Posterior cingulate gyrus (tissue), 11 donors: ENCODE measurements around the gene MALAT1.

Experiments
- DNase-seq, 10 donors: peaks; one replicate each; pipeline versions ENCODE4 v3.0.0 to v3.0.0-alpha.2; 2020 to 2021; ENCODE audit warnings: mixed read lengths in 3 of 10
- intact Hi-C: fragments of 100-400 bp; cut with DNase I; formaldehyde crosslinking; loops from one replicate; pipeline ENCODE4 v1.15.1; 2023

Gene MALAT1

DNA sequence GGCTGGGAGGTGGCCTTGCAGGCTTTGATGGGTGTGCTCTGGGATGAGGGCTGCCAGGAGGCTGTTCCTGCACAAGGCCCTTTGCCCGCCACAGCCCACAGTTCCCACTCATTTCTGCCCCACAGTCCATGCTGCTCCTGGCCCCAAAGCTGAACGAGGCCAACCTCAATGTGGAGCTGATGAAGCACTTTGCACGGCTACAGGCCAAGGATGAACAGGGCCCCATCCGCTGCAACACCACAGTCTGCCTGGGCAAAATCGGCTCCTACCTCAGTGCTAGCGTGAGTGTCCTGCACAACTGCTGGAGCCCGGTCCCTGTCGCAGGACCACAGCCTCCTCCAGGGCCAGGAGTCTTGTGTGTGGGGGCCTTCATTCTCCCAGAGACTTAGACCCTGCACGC lies 36.3 kb downstream of the MALAT1 start:
- DNase-seq: no peak
- intact Hi-C loops: no loop called here

DNA sequence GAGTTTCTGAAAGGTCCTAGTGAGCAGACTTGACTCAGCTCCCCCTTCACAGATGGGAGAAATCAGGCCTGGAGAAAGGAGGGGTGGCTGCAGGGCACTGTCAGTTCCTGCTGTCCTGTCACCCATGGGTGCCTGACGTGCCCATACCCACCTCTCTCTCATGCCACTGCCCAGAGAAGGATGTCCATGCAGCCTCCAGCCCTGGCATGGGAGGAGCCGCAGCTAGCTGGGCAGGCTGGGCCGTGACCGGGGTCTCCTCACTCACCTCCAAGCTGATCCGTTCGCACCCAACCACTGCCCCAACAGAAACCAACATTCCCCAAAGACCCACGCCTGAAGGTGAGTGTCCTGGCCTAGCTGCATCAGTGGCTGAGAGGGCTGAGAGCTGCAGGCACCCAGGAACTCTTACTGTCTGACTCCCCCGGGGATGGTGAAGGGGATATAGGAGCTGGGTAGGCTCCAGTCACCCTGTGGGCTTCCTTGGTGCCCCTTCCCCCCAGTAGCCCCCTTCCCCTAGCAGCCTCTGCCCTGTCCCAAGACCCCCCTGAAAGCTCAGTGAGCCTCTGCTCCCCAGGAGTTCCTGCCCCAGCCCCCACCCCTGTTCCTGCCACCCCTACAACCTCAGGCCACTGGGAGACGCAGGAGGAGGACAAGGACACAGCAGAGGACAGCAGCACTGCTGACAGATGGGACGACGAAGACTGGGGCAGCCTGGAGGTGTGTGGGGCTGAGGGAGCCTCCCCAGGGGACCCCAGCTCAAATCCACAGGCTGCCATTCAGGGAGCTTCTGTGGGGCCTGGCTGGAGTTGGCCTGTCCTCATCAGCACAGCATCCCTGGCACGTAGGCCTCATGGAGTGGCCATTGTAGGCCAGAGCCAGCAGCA lies 37.8 kb downstream of the MALAT1 start:
- intact Hi-C loops: no loop called here

DNA sequence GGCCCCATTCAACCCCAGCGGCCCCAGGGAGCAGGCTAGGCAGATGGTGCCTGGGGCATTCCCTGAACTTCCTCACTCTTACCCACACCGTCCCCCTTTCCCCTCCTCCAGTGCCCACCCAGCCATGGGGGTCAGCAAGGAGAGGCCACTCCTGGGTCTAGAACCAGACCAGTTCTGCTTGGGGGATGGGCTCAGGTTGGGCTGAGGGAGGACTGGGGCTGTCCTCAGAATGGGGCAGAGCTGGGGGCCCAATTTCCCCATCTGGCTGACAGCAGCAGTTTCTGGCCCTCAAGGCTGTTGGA lies 38.4 kb downstream of the MALAT1 start:
- DNase-seq: no peak
- intact Hi-C loops: no loop called here

More for the DNA sequence above, 37.8 kb downstream of the MALAT1 start:
- no peak for DNase-seq

GRCh38 chr11:65537620-65538231 lies 38.9 kb downstream of the MALAT1 start:
- intact Hi-C loops: no loop called here
- no peak for DNase-seq

GRCh38 chr11:65538232-65538914 lies 39.5 kb downstream of the MALAT1 start:
- no peak for DNase-seq
- intact Hi-C loops: no loop called here

- intact Hi-C loops: no loop called here
- peak in 1 of 10 donors; percentile 90 for DNase-seq
Observed at GRCh38 chr11:65538915-65539743, 40.3 kb downstream of the MALAT1 start.

GRCh38 chr11:65539744-65540289 lies 41.0 kb downstream of the MALAT1 start:
- intact Hi-C loops: loop anchor here (1.0 kb wide), 2 partner anchors 30 to 54 kb away; partner anchors contain the start of gene ZNRD2
- DNase-seq: peak in 1 of 10 donors; percentile 89

- peak; percentile 82 to 99 (median 90) for DNase-seq
- intact Hi-C loops: loop anchor here (1.0 kb wide), 2 partner anchors 30 to 54 kb away; partner anchors contain the start of gene ZNRD2
Observed at GRCh38 chr11:65540290-65541092, 41.6 kb downstream of the MALAT1 start.

DNA sequence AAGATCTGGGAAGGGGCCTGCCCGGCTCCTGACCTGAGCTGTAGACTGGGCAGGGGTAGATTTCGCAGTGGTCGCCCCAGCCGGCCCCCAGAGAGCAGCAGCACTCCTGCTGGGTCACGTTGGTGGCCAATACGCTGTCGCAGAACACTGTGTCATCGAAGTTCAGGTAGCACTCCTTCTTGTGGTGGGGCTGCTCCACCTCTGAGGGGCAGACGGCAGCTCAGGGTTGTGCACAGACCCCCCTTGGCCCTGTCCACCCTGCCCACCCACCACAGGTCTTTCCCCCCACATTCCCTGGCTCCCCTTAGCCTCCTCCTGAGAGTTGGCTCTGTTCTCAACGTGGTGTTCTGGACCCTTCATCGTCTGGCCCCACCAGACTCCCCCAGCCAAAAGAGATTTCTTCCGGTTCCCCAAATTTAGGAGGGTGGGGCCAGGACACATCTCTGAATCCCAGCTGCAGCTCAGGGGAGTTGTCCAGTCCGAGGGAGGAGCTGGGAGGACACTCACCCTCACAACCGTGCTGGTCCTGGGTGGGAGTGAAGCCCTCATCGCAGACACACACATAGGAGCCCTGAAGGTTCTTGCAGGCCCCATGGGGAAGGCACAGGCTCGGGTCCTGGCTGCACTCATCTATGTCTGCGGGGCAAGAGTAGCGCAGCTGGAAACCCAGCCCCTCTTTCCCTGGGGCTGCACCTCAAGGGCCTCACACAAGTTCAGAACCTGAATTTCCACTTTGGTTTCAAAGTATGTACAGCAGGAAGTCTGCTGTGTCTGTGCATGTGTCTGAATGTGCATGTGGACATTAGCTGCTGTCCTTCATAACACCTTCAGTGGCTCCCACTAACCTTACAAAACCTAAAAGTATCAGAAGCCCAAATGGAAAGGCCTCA lies 42.5 kb downstream of the MALAT1 start:
- intact Hi-C loops: no loop called here
- no peak for DNase-seq

- no peak for DNase-seq
- intact Hi-C loops: no loop called here
Observed at GRCh38 chr11:65542738-65543390, 44.0 kb downstream of the MALAT1 start.

- intact Hi-C loops: no loop called here
- no peak for DNase-seq
Observed at GRCh38 chr11:65545853-65546216, 47.0 kb downstream of the MALAT1 start.

GRCh38 chr11:65546217-65546958 lies 47.5 kb downstream of the MALAT1 start:
- peak in 6 of 10 donors; percentile 38 to 95 (median 53) for DNase-seq
- intact Hi-C loops: no loop called here

DNA sequence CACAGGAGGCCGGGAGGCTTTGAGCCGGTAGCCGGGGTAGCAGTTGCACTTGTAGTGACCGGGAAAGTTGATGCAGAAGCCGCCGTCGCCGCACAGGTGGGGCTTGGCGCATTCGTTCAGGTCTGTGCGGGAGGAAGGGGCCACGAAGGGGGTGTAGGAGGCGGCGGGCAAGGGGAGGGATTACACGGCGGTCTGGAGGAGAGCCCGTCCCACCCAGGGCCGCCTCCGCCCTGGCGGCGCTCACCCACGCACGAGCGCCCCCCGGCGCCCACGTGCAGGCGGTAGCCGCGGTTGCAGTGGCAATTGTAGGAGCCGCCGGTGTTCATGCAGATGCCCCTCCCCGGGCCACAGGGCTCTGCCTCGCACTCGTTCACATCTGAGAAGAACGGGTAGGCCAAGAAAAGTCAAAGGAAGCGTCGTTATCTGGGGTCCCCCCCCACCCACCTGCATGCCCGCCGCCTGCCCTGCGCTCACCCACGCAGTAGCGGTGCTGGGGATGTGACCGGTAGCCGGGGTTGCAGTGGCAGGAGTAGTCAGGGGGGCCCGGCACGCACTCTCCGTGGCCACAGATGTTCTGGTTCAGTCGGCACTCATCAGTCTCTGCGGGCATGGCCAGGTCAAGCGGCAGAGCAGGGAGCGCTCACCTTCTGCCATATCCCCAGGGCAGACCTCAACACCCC lies 48.7 kb downstream of the MALAT1 start:
- DNase-seq: no peak
- intact Hi-C loops: no loop called here

DNA sequence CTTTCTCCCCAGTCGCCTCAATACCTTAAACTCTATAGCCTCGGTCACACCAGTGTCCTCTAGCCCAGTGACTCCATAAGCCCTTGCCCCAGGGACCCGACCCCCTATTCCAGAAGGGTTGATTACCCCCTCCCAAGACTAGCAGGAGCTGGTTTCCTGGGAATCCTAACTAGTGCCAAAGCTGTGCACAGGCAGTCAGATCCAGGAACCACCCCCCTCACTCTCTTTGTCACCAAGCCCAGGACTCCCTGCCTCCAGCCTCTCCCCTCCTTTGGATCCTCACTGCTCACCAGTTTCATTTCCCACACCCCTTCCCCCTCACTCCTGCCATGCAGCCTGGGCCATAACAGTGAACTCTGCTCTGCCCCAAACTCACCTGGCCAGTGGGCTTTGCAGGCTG lies 49.5 kb downstream of the MALAT1 start:
- intact Hi-C loops: no loop called here
- no peak for DNase-seq

DNA sequence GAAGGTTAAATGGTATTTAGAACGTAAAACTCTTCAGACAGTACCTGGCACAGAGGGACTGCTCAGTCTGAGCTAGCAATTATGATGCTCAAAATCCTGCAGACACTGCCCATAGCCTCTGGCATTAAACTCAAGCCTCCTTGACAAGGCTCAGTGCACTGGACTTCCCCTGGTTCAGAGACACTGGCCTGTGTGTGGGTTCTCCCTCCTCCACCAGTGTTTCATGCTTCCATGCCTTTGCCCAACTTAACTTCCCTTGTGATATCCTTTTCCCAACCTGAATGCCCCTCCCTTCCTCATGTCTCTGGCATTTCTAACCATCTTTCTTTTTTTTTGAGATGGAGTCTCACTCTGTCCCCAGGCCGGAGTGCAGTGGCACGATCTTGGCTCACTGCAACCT lies 50.3 kb downstream of the MALAT1 start:
- intact Hi-C loops: no loop called here
- no peak for DNase-seq

GRCh38 chr11:65551572-65552387 lies 52.9 kb downstream of the MALAT1 start:
- intact Hi-C loops: no loop called here
- peak in 3 of 10 donors; percentile 44 to 90 (median 88) for DNase-seq
